Calu3 (cell line): ENCODE measurements around the gene DDAH1. TPM values are rescaled to one million over a fixed set of nuclear protein-coding genes. Genes with fewer than 3 reads are reported as not detected.

ENCODE experiments used
- BruUV-seq: library from RNA; stranded (reverse); fragments of 400-500 nt; replicated peaks from 2 replicates; lab custom pipeline; 2021; lab: Mats Ljungman, UMichigan
- CTCF ChIA-PET: fragments of 300-600 bp; sonication (Branson Sonifier 250); formaldehyde crosslinking; loops from one replicate; lab custom pipeline; 2022; ENCODE audit warnings: antibody characterized with exemption; lab: Charles Lee
- DNase-seq: peaks from one replicate; pipeline ENCODE4 v3.0.0; 2022
- H3K27ac Mint-ChIP-seq: one replicate; pipeline ENCODE4 v1.8.0; 2022; ENCODE audit warnings: mixed read lengths; ENCODE audit not compliant: unreplicated experiment
- H3K27me3 Mint-ChIP-seq: one replicate; pipeline ENCODE4 v1.8.0; 2022; ENCODE audit warnings: mixed read lengths; ENCODE audit not compliant: unreplicated experiment
- H3K36me3 Mint-ChIP-seq: one replicate; pipeline ENCODE4 v1.8.0; 2022; ENCODE audit warnings: mild to moderate bottlenecking, moderate library complexity, mixed read lengths; ENCODE audit not compliant: insufficient read depth, unreplicated experiment
- H3K4me1 Mint-ChIP-seq: one replicate; pipeline ENCODE4 v1.8.0; 2022; ENCODE audit warnings: mild to moderate bottlenecking, low read depth, mixed read lengths; ENCODE audit not compliant: unreplicated experiment
- H3K4me3 Mint-ChIP-seq: one replicate; pipeline ENCODE4 v1.8.0; 2022; ENCODE audit warnings: mild to moderate bottlenecking, low read depth, moderate library complexity, mixed read lengths; ENCODE audit not compliant: unreplicated experiment
- H3K9me3 Mint-ChIP-seq: one replicate; pipeline ENCODE4 v1.8.0; 2022; ENCODE audit warnings: low read depth, mixed read lengths; ENCODE audit not compliant: unreplicated experiment
- intact Hi-C: fragments of 100-400 bp; cut with micrococcal nuclease; formaldehyde crosslinking; loops from one replicate; pipeline ENCODE4 v1.10.0; 2022; ENCODE audit not compliant: unreplicated experiment
- total RNA-seq: library from RNA; stranded (reverse); gene quantifications from 2 replicates; pipeline ENCODE4 v1.2.3, GENCODE V29; 2022
- TF ChIP-seq, protein P1 (sequence below): fragments of 200-600 bp; IDR thresholded peaks from one replicate; pipeline ENCODE4 v1.8.0; 2022; ENCODE audit warnings: antibody characterized with exemption; ENCODE audit not compliant: unreplicated experiment

DDAH1 gene
- total RNA-seq, 1 experiment from 2014 or later, result 84.1 TPM

DNA sequence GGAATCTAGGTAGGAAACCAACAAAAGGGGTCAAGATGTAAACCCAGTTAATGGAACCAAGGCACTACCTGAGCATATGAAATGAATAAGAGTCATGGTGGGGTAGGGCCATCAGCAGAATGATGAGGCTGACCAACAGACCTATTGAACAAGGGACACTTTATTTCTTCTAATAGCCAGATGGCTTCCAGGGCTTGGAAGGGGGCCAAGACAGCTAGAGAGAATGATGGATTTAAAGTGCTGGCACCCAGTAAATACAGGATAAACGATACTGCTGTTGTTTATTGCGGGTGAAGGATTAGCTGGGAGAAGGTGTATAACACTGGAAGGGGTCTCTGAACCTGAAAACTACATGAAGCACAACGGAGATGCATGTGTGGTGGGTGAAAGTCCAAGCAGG is 15.6 kb downstream of the DDAH1 start:
- peak; percentile 28 for DNase-seq
- no TSS peak for BruUV-seq
- no peaks in the 10 kb centered on the region for H3K27me3 Mint-ChIP-seq
- peak overlapping the region; percentile 13 for H3K27ac Mint-ChIP-seq
- H3K4me3 Mint-ChIP-seq, result no peak overlapping the region
- no peaks in the 10 kb centered on the region for H3K9me3 Mint-ChIP-seq
- intact Hi-C loops, result no loop called here
- TF ChIP-seq, protein P1, sequence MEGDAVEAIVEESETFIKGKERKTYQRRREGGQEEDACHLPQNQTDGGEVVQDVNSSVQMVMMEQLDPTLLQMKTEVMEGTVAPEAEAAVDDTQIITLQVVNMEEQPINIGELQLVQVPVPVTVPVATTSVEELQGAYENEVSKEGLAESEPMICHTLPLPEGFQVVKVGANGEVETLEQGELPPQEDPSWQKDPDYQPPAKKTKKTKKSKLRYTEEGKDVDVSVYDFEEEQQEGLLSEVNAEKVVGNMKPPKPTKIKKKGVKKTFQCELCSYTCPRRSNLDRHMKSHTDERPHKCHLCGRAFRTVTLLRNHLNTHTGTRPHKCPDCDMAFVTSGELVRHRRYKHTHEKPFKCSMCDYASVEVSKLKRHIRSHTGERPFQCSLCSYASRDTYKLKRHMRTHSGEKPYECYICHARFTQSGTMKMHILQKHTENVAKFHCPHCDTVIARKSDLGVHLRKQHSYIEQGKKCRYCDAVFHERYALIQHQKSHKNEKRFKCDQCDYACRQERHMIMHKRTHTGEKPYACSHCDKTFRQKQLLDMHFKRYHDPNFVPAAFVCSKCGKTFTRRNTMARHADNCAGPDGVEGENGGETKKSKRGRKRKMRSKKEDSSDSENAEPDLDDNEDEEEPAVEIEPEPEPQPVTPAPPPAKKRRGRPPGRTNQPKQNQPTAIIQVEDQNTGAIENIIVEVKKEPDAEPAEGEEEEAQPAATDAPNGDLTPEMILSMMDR, result no peak
- peaks cover 42% of the 10 kb centered on the region for H3K4me1 Mint-ChIP-seq
- CTCF ChIA-PET, result no interaction called here
- H3K36me3 Mint-ChIP-seq, result peaks cover 9% of the 10 kb centered on the region

DNA sequence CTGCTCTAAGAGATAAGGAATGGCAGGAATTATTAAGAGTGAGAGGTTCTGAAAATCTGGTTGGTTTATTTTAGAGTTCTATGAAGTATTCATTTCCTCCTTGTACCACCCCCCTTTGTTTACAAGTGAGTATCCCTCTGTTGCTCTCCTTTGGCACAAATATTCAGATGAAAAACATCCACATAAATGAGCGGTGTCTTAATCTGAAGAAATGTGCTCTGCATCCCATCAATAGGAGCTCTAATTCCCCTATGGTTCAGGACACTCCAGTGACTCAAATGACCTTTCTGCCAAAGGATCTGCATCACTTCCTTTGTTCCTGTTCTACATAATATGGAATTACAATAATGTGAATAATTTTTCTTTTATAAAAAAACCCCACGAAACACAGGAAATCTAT is 16.6 kb downstream of the DDAH1 start:
- Mint-ChIP-seq H3K27me3 (no peaks in the 10 kb centered on the region), H3K9me3 (no peaks in the 10 kb centered on the region), H3K4me3 (no peak overlapping the region), H3K27ac (peak overlapping the region; percentile 13), H3K4me1 (peaks cover 44% of the 10 kb centered on the region), H3K36me3 (peaks cover 9% of the 10 kb centered on the region)
- intact Hi-C loops, result no loop called here
- DNase-seq, result no peak
- no TSS peak for BruUV-seq
- TF ChIP-seq, protein P1, result no peak
- CTCF ChIA-PET, result interaction anchor here (0.7 kb wide), 1 partner anchor 12 kb away, joined by 3 read pairs; no protein-coding TSS in a partner anchor

DNA sequence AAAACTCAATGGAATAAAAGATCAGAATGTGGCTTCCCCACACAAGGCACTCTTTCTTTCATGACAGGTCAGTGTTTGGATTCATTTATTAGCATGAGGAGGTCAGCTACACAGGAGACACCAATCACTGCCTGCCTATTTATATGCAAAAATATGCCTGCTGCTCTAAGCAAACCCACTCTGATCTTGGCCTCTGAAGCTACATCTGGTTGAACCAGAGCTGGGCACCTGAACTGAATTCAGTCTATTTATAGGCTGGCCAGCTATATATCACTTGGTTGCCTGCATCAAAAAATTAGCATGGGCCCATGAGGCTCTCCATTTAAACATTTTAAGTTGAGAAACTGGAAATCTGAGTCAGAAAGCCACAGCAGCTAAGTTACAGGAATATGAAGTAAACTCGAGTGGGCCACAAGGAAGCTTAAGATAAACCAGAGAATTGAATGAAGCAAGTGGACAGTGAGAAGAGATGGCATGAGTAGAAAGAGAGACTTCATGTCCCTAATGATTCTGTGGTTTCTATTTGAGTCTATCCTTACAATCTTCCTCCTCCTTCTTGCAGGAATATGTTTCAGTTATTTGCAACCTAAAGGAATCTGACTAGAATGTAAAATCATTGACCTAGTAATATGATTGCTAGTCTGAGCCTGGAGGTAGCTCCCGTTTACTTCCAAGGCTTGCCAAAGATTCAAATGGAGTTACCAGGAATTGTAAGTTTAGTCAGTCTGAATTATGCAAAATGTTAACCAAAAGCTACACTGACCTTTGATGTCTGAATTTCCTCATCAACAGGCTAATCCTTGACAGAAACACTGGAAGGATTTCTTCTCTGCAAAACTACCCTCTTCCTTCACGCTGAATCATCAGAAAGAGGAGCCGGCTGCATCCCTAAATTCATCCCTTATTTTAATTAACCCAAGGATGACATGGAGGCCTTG is 17.7 kb downstream of the DDAH1 start:
- no peak for DNase-seq
- no TSS peak for BruUV-seq
- Mint-ChIP-seq H3K36me3 (peaks cover 9% of the 10 kb centered on the region), H3K4me3 (no peak overlapping the region), H3K4me1 (peaks cover 44% of the 10 kb centered on the region), H3K9me3 (no peaks in the 10 kb centered on the region), H3K27ac (no peak overlapping the region), H3K27me3 (no peaks in the 10 kb centered on the region)
- intact Hi-C loops, result no loop called here
- CTCF ChIA-PET, result interaction anchor here (1.5 kb wide), 1 partner anchor 104 kb away, joined by 4 read pairs; no protein-coding TSS in a partner anchor
- TF ChIP-seq, protein P1, result no peak

DNA sequence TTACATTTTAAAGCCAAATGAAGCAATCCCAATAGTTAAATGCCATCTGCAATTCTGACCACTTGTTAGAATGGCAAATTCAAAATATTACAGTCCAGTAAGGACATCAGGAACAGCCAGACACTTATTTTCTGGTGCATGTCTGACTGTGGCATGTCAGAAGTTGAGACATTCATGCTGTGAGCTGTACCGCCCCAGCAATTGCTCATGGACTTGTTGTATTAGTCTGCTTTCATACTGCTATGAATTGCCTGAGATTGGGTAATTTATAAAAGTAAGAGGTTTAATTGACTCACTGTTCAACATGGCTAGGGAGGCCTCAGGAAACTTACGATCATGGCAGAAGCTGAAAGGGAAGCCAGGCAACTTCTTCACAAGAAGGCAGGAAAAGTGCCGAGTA is 19.1 kb downstream of the DDAH1 start:
- Mint-ChIP-seq H3K27me3 (no peaks in the 10 kb centered on the region), H3K4me3 (no peak overlapping the region), H3K4me1 (peaks cover 48% of the 10 kb centered on the region), H3K9me3 (no peaks in the 10 kb centered on the region), H3K36me3 (peaks cover 13% of the 10 kb centered on the region), H3K27ac (no peak overlapping the region)
- intact Hi-C loops, result no loop called here
- CTCF ChIA-PET, result no interaction called here
- no peak for DNase-seq
- no TSS peak for BruUV-seq
- TF ChIP-seq, protein P1, result no peak
